ENCODE measurements around the gene LACC1.

Gene LACC1

GRCh38 chr13:43872181-43872580 lies 7.5 kb upstream of the LACC1 start:
- DNase-seq: no peak
- Histone ChIP-seq H3K4me3 (ENCODE audit: low read depth, low read length) (no peak overlapping the region), H3K27ac (no peak overlapping the region), H3K9me3 (ENCODE audit: severe bottlenecking) (no peaks in the 10 kb centered on the region), H3K27me3 (ENCODE audit: insufficient read depth, low read depth, severe bottlenecking) (no peaks in the 10 kb centered on the region), H3K36me3 (no peaks in the 10 kb centered on the region)
- TF ChIP-seq, protein P1, sequence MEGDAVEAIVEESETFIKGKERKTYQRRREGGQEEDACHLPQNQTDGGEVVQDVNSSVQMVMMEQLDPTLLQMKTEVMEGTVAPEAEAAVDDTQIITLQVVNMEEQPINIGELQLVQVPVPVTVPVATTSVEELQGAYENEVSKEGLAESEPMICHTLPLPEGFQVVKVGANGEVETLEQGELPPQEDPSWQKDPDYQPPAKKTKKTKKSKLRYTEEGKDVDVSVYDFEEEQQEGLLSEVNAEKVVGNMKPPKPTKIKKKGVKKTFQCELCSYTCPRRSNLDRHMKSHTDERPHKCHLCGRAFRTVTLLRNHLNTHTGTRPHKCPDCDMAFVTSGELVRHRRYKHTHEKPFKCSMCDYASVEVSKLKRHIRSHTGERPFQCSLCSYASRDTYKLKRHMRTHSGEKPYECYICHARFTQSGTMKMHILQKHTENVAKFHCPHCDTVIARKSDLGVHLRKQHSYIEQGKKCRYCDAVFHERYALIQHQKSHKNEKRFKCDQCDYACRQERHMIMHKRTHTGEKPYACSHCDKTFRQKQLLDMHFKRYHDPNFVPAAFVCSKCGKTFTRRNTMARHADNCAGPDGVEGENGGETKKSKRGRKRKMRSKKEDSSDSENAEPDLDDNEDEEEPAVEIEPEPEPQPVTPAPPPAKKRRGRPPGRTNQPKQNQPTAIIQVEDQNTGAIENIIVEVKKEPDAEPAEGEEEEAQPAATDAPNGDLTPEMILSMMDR (IDR thresholded peaks at IDR 0.05; ENCODE audit: low read depth, low read length): no peak

GRCh38 chr13:43874504-43875092 lies 5.1 kb upstream of the LACC1 start:
- Histone ChIP-seq H3K36me3 (no peaks in the 10 kb centered on the region), H3K27me3 (ENCODE audit: insufficient read depth, low read depth, severe bottlenecking) (no peaks in the 10 kb centered on the region), H3K4me3 (ENCODE audit: low read depth, low read length) (no peak overlapping the region), H3K9me3 (ENCODE audit: severe bottlenecking) (no peaks in the 10 kb centered on the region), H3K27ac (no peak overlapping the region)
- DNase-seq: no peak
- TF ChIP-seq, protein P1 (IDR thresholded peaks at IDR 0.05; ENCODE audit: low read depth, low read length): no peak

- Histone ChIP-seq H3K36me3 (no peaks in the 10 kb centered on the region), H3K27me3 (ENCODE audit: insufficient read depth, low read depth, severe bottlenecking) (no peaks in the 10 kb centered on the region), H3K9me3 (ENCODE audit: severe bottlenecking) (no peaks in the 10 kb centered on the region), H3K27ac (no peak overlapping the region), H3K4me3 (ENCODE audit: low read depth, low read length) (no peak overlapping the region)
- TF ChIP-seq, protein P1 (IDR thresholded peaks at IDR 0.05; ENCODE audit: low read depth, low read length): no peak
- DNase-seq: no peak
These were observed 3.3 kb upstream of the LACC1 start for GRCh38 chr13:43876366-43876765.

DNA sequence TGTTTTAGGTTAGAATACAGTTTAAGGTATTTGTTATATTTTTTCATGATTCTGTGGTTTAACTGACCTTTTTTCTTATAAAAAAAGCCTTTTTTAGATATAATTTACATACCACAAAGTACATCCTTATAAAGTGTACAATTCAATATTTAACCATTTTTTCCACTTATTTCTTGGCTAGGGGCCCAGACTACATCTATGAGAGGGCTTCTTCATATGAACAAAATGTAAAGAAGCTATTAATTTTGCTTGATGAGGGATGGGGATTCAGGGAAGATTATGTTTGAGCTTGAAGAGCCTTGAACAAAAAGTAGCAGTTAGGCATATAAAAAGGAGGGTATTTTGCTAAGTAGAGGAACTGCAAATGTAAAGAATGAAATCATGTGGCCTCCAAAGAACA lies 2.4 kb upstream of the LACC1 start:
- H3K27me3 ChIP-seq (ENCODE audit: insufficient read depth, low read depth, severe bottlenecking): no peaks in the 10 kb centered on the region
- no peak overlapping the region for H3K27ac ChIP-seq
- no peak for DNase-seq
- H3K9me3 ChIP-seq (ENCODE audit: severe bottlenecking): no peaks in the 10 kb centered on the region
- TF ChIP-seq, protein P1 (IDR thresholded peaks at IDR 0.05; ENCODE audit: low read depth, low read length): no peak
- no peak overlapping the region for H3K4me3 ChIP-seq (ENCODE audit: low read depth, low read length)
- no peaks in the 10 kb centered on the region for H3K36me3 ChIP-seq

- no peaks in the 10 kb centered on the region for H3K27me3 ChIP-seq (ENCODE audit: insufficient read depth, low read depth, severe bottlenecking)
- no peak overlapping the region for H3K27ac ChIP-seq
- H3K4me3 ChIP-seq (ENCODE audit: low read depth, low read length): no peak overlapping the region
- DNase-seq: no peak
- no peaks in the 10 kb centered on the region for H3K9me3 ChIP-seq (ENCODE audit: severe bottlenecking)
- H3K36me3 ChIP-seq: no peaks in the 10 kb centered on the region
- TF ChIP-seq, protein P1 (IDR thresholded peaks at IDR 0.05; ENCODE audit: low read depth, low read length): no peak
These were observed 1.9 kb upstream of the LACC1 start for GRCh38 chr13:43877766-43878165.

Data from WERI-Rb-1 (cell line).